Measurements from ENCODE around the gene CDC14A.

DNA sequence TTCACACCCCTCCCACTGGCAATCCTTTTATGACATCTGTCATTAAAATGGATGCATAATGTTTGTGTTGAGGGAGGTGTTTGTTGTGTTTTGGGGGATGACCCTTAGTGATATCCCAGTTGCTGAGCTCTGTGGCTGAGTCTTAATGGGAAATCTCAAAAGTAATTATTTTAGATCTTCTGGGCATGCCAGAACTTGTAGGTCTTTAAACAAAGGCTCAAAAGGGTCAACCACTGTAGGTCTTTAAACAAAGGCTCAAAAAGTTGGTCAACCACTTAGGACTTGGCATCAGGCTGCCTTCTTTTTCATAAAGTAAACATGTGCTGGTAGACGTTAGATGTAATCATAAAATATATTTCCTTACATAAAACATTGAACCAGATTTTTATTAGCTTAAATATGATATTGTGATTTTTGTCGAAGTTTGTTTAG, 78.0 kb downstream of the CDC14A start:
- TF ChIP-seq, protein P1, sequence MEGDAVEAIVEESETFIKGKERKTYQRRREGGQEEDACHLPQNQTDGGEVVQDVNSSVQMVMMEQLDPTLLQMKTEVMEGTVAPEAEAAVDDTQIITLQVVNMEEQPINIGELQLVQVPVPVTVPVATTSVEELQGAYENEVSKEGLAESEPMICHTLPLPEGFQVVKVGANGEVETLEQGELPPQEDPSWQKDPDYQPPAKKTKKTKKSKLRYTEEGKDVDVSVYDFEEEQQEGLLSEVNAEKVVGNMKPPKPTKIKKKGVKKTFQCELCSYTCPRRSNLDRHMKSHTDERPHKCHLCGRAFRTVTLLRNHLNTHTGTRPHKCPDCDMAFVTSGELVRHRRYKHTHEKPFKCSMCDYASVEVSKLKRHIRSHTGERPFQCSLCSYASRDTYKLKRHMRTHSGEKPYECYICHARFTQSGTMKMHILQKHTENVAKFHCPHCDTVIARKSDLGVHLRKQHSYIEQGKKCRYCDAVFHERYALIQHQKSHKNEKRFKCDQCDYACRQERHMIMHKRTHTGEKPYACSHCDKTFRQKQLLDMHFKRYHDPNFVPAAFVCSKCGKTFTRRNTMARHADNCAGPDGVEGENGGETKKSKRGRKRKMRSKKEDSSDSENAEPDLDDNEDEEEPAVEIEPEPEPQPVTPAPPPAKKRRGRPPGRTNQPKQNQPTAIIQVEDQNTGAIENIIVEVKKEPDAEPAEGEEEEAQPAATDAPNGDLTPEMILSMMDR (conservative IDR thresholded peaks at IDR 0.05; ENCODE audit: low read depth, low read length) = no peak
- TF ChIP-seq EZH2 (IDR thresholded peaks at IDR 0.05; ENCODE audit: low read length, unreplicated experiment) (no peak), EZH2phosphoT487 (IDR thresholded peaks at IDR 0.05; ENCODE audit: borderline replicate concordance, low read length) (no peak)
